ENCODE data around the gene LBX1.

The LBX1 gene

GRCh38 chr10:101222683-101223273 lies 6.5 kb downstream of the LBX1 start:
- in situ Hi-C loops (cut with MboI; ENCODE audit: low pct_unique_long_range_greater_than_20kb, low sequenced_read_pairs, unreplicated experiment), result loop anchor here (25.0 kb wide), 1 partner anchor 340 kb away; no protein-coding TSS in a partner anchor
- DNase-seq (ENCODE audit: low spot score), result peak; percentile 29

GRCh38 chr10:101221963-101222531 lies 7.2 kb downstream of the LBX1 start:
- no peak for TF ChIP-seq CTCF (IDR thresholded peaks at IDR 0.05; ENCODE audit: extremely low read depth, insufficient read depth, missing control alignments)
- DNase-seq (ENCODE audit: low spot score), result peak; percentile 25
- in situ Hi-C loops (cut with MboI; ENCODE audit: low pct_unique_long_range_greater_than_20kb, low sequenced_read_pairs, unreplicated experiment), result loop anchor here (25.0 kb wide), 1 partner anchor 340 kb away; no protein-coding TSS in a partner anchor

More at GRCh38 chr10:101222683-101223273, 6.5 kb downstream of the LBX1 start:
- TF ChIP-seq CTCF (IDR thresholded peaks at IDR 0.05; ENCODE audit: extremely low read depth, insufficient read depth, missing control alignments), result no peak

GRCh38 chr10:101221549-101221948 lies 7.7 kb downstream of the LBX1 start:
- peak; percentile 39 for DNase-seq (ENCODE audit: low spot score)
- in situ Hi-C loops (cut with MboI; ENCODE audit: low pct_unique_long_range_greater_than_20kb, low sequenced_read_pairs, unreplicated experiment), result loop anchor here (25.0 kb wide), 1 partner anchor 341 kb away; no protein-coding TSS in a partner anchor
- TF ChIP-seq CTCF (IDR thresholded peaks at IDR 0.05; ENCODE audit: extremely low read depth, insufficient read depth, missing control alignments), result no peak

- TF ChIP-seq CTCF (IDR thresholded peaks at IDR 0.05; ENCODE audit: extremely low read depth, insufficient read depth, missing control alignments), result no peak
- DNase-seq (ENCODE audit: low spot score), result no peak
- in situ Hi-C loops (cut with MboI; ENCODE audit: low pct_unique_long_range_greater_than_20kb, low sequenced_read_pairs, unreplicated experiment), result loop anchor here (10.0 to 25.0 kb wide), 2 partner anchors 85 to 342 kb away; partner anchors contain the start of gene TLX1
Observed at GRCh38 chr10:101219946-101220451, 9.3 kb downstream of the LBX1 start.

- TF ChIP-seq CTCF (IDR thresholded peaks at IDR 0.05; ENCODE audit: extremely low read depth, insufficient read depth, missing control alignments), result no peak
- in situ Hi-C loops (cut with MboI; ENCODE audit: low pct_unique_long_range_greater_than_20kb, low sequenced_read_pairs, unreplicated experiment), result loop anchor here (10.0 to 25.0 kb wide), 2 partner anchors 85 to 343 kb away; partner anchors contain the start of gene TLX1
- DNase-seq (ENCODE audit: low spot score), result peak; percentile 24
Observed at GRCh38 chr10:101219139-101219945, 9.9 kb downstream of the LBX1 start.
